ENCODE data around the gene NRXN3.

DNA sequence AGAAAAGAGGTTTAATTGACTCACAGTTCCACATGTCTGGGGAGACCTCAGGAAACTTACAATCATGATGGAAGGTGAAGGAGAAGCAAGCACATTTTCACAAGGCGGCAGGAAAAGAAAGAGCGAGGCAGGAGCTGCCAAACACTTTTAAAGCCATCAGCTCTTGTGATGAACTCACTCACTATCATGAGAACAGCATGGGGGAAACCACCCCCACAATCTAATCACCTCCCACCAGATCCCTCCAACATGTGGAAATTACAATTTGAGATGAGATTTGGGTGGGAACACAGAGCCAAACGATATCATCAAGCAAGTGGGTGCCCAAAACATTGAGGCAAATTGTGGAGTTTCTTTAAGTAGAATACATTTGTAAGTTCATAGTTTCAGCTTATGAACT lies 1083.4 kb downstream of the NRXN3 start:
- TF ChIP-seq, protein P1, sequence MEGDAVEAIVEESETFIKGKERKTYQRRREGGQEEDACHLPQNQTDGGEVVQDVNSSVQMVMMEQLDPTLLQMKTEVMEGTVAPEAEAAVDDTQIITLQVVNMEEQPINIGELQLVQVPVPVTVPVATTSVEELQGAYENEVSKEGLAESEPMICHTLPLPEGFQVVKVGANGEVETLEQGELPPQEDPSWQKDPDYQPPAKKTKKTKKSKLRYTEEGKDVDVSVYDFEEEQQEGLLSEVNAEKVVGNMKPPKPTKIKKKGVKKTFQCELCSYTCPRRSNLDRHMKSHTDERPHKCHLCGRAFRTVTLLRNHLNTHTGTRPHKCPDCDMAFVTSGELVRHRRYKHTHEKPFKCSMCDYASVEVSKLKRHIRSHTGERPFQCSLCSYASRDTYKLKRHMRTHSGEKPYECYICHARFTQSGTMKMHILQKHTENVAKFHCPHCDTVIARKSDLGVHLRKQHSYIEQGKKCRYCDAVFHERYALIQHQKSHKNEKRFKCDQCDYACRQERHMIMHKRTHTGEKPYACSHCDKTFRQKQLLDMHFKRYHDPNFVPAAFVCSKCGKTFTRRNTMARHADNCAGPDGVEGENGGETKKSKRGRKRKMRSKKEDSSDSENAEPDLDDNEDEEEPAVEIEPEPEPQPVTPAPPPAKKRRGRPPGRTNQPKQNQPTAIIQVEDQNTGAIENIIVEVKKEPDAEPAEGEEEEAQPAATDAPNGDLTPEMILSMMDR (IDR thresholded peaks at IDR 0.05) = no peak
- no peak for TF ChIP-seq POLR2A (IDR thresholded peaks at IDR 0.05)

All from body of pancreas (tissue), 4 donors.